SKM-1 (cell line): ENCODE data around the gene IL18BP.

Source experiments
- DNase-seq: peaks from one replicate; lab custom pipeline; 2025; ENCODE audit not compliant: unreplicated experiment; lab: John Stamatoyannopoulos, UW

The IL18BP gene

DNA sequence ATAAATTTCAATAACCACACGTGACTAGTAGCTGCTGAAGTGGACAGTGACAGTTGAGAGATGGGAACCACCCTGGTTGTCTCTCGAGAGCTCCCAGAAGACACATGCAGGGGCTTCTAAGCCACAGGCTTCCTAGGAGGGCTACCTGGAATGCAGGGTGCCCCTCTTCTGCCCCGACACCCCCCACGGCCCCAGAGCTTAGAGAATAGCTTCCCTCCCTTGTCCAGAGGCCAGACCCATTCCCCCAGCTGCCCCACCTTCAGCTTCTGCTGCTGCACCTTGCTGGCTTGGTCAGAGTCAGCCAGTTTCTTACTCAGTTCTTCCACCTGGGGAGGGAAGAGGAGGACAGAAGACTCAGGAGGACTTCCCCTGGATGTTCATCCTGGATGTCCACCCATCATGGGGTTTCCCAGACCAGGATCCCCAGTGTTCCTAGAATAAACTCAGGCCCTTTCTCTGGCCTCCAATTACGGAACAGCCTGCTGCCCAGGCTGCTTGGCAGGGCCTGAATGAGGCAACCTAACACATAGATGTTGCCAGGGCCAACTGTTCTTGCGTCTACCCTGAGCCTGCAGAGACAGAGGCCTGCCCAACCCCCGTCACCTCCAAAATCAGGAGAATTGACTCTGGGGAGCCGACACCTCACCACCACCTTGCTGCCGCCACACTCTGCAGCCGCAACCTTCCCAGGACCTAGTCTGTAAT lies 12.0 kb downstream of the IL18BP start:
- DNase-seq, result no peak

DNA sequence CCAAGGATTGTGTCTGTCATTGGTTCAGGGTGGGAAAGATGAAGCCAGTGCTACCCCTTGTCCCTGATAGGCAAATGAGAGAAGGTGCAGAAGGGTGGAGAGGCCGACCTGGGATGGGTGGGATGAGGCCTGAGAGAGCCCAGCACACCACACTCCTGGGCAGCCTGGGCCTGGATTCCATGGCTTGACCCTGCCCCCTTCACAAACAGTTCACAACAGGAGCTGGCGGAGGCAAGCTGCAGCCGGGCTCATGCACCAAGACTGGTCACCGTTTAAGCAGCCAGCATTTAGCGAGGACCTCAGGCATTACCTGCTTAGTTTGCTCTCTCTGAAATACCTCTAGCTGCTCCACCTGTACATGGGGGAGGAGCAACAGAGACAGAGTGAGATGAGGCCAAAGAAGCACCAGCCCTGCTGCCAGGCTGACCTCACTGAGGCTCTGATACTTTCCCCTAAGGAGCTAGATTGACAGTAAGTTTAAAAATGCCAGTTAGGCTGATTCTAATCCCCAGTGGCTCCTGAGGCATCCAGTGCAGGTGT lies 13.5 kb downstream of the IL18BP start:
- DNase-seq, result no peak

DNA sequence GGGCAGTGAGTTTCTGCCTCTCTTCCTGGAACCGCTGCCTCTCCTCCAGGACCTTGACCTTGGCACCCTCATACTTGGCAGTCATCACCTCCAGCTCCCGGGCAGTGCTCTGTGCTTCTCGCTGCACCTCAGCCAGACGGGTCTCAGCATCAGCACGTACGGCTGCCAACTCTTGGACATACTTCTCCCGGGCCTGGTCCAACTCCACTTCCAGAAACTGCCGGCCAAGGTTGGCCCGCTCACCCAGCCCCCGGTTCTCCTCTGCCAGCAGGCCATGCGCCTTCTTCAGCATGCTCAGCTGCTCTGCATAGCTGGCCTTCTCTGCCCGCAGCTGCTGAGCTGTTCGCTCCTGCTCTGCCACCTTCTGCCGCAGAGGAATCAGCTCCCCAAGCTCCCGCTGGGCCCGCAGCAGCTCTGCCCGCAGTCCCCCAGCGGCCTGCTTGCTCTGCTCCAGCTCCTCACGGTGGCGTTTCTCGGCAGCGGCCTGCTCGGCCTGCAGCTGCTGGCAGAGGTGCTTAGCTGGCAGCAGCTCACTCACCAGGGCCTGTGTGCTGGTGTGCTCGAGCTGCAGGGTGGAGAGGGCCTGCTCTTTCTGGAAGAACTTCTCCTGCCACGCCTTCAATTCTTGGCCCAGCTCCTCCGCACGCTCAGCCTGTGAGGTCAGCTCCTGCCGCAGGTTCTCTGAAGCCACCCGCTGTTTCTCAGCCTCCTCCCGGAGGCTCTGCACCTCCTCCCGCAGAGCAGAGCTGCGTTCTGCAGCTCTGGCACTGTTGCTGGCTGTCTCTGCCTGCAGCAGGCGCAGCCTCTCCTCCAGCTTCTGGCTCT lies 14.4 kb downstream of the IL18BP start:
- DNase-seq, result no peak

DNA sequence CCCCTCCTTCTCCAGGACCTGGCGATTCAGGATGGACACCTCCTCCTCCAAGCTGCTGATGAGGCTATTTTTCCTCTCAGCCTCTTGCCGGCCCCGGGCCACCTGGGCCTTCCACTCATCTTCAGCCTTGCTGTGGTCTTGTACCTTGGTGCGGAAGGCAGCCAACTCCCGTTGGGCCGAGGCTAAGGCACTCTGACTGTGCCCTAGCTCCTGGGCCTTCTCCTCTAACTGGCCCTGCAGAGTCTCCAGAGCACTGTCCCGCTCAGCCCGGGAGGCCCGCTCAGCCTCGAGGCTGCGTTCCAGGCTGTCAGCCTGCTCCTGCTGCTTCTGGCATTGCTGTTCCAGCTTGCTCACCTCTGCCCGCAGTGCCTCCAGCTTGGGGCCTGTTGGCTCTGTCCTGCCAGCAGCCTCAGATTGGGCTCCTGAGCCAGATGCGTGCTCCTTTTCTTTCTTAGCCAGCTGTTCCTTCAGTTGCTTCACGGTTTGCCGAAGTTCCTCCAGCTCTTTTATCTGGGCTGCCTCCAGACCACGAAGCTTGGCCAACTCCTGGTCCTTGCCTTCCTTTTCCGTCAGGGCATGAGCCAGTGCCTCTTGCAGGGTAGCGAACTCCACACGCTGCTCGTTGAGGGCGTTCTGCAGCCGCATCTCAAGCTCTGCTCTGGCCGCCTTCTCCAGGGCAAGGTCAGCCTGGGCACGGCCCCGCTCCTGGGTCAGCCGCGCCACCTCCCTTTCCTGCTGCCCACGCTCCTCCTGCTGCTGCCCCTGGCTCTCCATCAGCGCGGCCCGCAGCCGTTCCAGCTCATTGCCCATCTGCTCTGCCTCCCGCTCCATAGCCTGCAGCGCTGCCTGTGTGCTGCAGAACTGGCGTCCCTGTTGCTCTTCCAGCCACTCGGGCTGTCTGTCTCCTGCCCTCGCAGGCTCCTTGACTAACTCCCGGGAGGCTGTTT lies 15.3 kb downstream of the IL18BP start:
- DNase-seq, result no peak

DNA sequence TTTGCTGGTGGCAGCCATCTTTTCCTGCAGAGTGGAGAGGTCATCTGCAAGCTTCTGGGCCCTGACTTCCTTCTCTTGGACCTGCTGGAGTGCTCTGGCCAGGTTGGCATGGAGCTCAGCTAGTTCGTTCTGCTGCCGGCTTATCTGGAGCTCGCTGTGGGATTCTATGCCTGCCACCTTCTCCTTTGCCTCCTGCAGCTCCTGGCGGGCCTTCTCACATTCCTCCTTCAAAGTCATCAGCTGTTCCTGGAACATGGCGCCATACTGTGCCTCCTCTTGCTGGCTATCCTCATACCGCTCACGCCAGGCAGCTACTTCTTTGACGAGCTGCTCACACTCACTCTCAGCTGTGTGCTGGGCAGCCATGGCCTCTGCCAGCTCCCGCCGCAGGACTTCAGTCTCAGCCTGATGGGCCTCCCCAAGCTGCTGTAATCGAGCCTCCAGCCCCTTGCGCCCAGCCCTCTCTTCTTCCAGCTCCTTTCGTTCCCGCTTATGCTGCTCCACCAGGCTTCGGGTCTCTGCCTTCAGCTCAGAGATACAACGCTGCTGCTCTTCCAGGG lies 16.1 kb downstream of the IL18BP start:
- DNase-seq, result no peak

DNA sequence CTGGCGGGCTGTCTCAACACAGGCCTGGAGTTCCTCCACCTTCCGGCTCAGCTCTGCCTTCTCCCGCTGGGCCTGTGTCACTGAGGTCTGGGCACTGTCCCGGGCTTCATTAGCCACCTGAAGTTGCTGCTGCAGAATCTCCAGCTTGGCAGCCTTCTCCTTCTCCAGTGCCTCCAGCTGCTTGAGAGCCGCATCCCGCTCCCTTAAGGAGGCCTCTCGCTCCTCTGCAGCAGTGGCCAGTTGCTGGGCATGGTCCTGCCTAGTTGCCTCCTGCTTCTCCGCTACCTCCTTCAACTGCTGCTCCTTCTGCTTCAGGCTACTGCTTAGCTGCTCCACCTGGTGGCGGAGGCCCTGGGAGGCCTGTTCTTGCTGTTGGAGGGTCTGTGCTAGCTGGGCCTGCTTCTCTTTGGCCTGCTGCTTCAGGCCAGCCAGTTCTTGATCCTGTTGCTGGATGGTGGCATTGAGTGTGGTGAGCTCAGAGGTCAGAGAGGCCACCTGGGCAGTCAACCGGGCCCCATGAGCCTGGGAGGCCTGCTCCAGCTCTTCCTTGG lies 16.9 kb downstream of the IL18BP start:
- no peak for DNase-seq

DNA sequence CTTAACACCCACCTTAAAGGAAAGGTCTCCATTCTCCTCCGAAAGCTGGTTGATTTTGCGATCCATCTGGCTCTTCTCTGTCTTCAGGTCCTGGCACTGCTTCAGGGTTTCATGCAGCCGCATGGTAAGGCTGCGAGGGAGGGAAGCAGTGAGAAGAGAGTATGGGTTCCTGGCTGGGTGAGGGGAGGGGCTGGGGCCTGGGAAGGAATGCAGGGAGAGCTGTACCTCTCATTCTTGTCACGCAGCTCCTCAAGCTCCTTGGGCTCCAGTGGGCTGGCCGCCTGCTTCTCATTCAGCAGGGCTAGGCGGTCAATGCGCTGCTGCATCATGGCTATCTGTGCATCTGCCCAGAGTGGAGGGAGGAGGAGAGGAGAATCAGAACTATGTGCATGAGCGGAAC lies 19.5 kb downstream of the IL18BP start:
- DNase-seq, result no peak

DNA sequence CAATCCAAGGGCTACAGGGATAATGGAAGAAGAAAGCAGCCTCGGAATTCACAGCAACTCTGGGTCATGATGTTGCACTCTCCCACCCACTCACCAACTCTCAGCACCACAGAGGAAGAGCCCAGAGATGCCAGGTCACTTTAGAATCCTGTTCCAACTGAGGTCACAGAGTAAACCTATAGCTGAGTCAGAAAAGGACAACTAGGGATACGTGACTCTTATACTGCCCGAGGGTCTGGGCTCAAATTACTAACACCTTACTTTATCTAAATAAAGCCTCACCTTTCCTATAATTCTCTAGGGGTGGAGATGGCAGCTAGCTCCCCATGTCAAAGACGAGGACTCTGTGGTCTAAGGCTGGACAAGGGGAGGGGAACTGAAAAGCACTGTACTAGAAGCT lies 24.6 kb downstream of the IL18BP start:
- DNase-seq, result no peak

DNA sequence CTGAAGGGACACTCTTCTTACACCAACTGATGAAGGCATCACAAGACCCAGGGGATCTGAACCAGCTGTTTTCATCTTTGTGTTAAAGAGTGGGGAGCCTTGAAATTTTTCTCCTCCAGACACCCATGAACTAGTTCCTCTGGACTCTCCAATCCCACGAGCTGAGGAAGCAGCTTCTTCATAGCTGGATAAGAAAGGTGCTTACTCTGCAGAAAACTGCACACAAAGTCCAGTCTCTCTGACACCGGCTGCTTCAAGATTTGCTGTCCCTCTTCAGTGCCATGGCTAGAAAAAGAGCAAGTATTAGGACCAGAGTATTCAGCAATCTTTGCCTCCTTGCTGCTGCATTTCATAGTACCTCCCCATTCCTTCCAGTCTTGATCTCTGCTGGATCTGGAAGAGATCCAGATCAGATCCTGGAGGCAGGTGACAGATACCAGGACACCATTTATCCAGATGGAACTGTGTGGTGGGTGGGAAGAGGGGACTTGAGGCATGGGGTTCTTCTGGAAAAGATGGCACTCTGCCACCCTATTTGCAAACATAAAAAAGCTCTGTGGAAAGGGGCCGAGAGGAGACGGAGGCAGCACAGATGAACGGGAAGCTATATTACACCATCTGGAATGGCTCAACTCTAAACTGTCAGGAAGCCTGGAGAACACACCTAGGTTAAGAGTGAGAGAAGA lies 25.5 kb downstream of the IL18BP start:
- DNase-seq, result no peak

DNA sequence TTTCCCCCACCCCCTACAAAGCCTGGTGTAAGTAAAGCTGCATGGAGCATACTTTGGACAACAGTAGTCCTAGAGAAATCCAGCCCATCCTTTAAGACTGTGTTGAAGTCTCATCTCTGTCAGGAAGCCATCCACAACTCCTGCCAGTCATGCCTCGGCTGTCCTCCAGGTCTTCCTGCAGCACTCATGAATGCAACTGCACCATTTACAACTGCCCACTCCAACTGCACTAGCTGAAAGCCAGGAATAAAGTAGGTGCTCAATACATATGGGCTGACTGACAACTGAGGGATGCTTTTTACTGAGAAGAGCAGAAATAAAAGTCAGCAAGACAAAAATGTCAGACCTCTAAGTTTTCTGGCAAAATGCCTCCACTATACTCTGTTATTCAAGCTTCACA lies 27.4 kb downstream of the IL18BP start:
- DNase-seq, result no peak

DNA sequence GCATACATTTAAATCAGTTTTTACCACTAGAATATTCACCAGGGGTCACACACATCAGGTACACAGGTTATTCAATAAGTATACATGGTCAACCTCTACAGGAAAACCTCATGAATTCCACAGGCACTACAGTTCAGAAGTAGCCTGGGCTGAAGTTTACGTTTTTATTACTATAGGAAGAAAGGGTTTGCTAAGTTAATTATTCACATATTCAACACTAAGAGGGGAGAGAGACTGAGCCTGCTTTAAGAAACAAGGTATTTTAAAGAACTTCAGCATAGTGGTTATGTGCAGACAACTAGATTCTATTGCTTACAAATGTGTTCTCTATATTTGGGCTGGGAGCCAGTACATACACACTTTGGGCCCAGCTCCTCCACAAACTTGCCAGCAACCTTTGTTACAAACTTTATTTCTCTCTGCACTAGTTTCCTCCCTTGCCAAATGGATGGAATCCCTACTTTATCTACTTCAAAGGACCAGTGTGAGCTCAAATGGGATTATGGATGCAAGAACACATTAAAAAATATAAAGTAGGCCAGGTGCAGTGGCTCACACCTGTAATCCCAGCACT lies 31.9 kb downstream of the IL18BP start:
- DNase-seq, result no peak

DNA sequence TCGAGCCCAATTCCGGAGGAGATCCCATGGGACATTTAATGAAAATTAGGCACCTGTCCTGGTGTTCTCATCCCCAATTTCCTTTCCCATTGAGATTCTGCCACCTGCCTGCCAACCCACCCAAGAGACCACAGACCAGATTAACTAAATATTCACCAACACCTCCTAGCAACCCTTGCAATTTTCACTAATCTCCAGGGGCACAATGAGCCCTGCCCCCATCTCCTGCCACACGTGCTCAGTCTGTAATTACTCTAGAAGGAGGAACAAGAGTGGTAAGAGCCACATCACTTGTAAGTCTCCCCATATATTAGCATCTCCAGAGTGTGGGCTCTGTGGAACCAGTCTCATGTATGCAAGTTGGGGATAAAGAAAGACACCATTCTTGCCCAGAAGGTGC lies 38.0 kb downstream of the IL18BP start:
- DNase-seq, result no peak

DNA sequence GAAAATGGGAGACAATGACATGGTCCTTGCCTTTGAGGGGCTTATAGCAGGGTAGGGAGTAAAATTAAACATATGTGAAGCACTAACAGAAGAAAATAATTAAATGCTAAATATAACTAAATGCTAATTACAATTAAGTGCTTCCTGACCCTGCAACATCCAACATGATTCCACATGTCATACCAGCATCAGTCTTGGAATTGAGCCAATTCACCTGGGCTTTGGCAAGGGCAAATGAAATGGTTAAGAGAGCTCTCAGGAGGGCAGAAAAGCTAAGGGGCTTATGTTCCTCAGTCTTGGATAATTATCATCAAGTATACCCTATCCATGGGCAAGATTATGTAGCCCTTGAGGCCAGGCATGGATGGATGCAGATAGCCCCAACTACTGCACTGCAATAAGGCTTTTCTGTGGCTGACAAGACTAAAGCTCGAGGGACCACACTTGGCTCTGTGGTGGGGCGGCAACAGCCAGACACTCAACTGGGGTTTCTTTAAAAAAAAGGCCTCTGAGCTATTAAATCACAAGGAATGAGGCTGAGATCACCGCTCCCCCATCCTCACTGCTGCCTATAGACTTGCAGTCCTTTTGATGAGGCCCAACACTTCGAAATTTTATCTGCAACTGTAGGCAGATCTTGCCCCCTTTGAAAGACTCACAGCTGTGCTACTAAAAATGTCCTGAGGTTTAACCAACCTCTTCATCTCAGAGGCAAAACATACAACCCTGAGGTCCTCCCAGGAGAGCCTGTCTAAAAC lies 39.0 kb downstream of the IL18BP start:
- DNase-seq, result no peak

DNA sequence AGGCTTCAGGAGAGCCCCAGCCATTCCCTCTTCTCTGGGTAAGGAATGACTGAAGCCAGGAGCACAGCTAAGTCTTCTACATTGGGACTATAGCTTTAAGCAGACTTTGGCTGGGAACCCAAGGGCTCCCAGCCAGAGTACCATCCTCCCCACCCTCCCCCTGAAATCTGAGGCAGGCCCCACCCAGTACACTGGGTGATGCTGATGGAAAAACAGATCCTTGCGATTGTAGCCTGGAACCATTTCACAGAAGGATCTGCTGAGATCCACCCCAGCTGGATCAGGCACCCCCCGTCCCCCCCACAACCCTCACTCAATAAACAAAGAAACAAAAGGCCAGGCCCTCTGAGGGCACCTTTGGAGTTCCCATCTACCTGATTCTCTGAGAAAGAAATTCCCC lies 39.8 kb downstream of the IL18BP start:
- DNase-seq, result no peak

DNA sequence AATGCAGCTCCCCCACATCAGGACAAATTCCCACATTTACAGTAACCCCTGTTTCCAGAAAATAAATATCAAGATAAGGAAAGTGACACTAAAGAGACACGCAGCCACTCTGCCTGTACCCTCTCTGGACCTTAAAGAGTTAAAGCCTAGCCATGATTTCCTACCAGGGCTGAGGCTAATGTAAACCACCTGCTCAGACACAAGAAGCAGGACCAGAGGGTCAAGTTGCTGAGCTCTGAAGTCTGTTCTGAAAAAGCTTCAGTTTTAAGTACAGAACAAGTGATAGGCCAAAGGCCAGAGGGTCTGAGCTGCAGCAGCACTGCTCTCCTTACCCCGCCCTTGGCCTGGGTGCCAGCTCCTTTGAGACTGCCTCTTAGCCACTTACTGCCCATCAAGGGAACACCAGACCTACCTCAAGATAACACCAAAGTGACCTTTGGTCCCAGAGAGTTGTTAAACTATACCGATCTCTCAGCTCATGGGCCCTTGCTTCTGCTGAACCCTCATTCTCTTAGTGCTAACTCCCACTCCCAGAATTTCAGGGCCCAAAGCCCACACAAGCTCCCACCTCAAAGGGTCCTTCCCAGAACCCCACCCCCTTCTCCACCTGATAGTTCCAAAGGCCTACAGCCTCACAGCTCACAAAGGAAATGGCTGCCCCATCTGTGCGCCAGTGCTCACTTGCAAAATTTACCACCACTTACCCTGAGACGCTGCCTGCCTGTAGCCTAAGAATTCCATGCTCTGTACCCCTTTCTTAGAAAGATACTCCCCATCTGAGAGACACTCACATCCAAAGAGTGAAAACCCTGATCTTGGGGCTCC lies 40.5 kb downstream of the IL18BP start:
- DNase-seq, result no peak

DNA sequence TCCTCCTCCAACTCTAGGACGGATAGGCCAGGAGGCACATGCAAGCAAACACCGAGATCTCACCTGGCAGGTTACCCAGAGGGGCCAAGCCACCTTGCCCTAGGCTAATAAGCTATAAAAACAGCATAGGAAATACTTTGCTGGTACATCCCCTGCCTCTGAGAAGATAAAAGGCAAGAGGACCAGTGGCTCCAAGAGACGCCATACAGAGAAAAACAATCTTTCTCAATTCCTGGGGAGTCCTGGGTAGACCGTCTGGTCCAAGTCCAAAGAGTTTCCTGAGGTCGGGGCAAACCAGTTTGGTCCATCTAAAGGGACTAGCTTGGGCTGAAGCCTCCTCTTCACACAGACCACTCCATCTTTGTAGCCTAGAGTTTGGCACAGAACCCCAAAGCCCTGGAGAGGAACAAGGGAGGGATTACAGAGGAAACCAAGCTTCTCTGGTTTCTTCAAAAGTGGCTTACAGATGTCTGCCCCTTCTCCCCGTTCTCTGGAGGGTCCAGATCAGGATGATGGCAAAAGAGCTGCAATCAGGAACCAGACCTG lies 41.2 kb downstream of the IL18BP start:
- no peak for DNase-seq

DNA sequence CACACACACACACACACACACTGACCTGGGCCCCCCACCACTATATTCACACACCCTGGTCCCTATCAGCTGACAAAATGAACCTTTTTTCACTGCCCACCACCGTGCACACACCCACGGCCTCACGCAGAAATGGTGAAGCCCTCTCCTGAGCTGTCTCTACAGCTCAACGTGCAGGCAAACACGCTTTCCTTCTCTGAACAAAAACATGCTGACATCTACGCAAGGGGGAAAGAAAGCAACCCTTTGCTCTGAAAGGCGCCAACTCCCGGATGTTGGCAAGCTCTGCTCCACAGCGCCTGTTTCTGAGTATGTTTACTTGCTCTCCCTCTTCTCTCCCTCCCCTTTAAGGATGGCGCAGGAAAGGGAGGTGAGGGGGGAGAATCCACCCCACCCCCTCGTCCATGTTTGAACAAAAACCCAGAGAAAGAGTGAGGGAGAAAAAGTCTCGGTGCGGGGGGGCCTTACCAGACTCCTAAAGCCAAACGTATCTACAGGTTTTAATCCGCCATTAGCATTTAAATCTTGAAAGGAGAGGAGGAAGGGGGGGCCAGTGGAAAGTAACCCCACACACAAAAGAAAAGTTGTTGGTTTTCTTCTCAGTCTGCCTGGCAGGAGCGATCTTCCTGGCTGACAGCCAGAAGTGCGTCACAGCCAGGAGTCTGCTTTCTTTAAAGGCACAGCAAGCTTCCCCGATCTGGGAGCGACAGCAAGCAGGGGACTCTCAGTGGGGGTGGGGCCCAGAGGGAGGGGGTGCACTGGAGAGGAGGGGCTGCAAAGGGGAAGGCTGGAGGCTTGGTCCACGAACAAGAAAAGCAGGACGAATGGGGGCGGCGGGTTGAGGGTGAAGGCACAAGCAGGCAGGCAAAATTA lies 42.0 kb downstream of the IL18BP start:
- DNase-seq, result no peak
